ENCODE results near the gene DEPDC7. TPM values are rescaled to one million over a fixed set of nuclear protein-coding genes. Genes with fewer than 3 reads are reported as not detected.
A peak's percentile ranks its signal among the peaks of the same experiment; 100 is the strongest.
"Not testable (repeated sequence)": the region's sequence is repeated elsewhere in the genome, so short reads cannot be mapped to it uniquely, and the experiment has no call there.

The DEPDC7 gene
- not detected for polyA plus RNA-seq (2012; ENCODE audit: insufficient read depth, insufficient read length)

DNA sequence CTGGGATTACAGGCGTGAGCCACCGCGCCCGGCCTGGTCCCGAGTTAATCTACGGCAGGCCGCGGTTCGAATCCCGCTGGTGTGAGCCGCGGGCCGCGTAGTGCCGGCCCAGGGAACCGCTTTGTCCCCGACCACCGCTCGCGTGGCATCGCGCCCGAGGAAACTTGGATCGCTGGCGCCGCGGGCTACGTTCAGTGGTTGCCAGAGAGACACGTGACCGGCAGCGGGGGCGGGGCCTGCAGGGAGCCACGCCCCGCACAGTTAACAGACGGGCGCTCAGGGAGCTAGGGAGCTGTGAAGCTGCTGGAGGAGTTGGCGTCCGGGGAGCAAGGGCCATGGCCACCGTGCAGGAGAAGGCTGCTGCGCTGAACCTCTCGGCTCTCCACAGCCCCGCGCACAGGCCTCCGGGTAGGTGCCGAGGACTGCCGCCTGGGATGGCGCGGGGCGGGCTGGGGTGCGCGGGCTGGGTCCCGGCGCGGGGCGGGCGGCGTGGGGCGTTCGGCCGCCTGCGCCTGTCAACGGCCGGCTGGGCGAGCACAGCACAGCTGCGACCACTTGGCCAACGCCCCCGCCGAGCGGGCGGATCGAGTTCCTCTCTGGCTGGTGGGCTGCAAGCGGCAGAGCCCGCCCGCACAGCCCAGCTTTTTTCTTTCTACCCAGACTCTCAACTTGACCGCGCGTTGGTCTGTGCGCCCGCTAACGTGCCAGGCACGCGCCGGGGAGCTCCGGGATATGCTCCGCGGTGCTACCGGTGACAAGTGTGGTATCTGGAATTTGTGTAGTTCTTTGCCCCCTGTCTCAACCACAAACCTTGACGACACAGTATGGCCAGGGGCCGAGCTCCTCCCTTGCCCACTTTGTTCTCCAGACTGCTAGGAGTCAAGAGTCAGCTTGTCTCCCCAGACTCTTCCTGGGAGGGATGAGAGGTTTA, at the start of gene DEPDC7:
Gene DEPDC7 (plus strand): TSS at position 258 of the 931 bp plus-strand sequence. CDS start 78 bp downstream, at position 336.
- no peak for DNase-seq (ENCODE audit: low read depth, low spot score)
- H3K4me3 ChIP-seq (ENCODE audit: low read length): no peak within 1 kb of the TSS

DNA sequence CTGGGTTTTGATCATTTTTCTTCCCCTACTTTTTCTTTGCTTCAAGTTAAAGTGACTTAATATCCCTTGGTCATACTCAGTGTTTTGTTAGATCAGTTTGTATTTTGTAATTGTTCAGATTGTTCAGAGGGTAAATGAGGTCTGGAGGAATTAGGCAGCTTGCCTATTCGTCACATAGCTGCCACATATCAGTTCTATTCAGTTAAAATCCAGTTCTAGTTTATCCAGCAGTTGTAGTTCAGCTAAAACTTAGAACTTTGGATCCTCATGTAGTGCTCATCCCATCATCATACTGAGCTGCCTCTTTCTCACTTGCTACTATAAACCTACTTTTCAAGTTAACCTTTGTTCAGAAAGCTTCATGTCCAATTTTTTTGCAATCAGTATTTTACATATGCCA, 47.1 kb upstream of the DEPDC7 start:
- H3K4me3 ChIP-seq (ENCODE audit: low read length): no peak overlapping the region

DNA sequence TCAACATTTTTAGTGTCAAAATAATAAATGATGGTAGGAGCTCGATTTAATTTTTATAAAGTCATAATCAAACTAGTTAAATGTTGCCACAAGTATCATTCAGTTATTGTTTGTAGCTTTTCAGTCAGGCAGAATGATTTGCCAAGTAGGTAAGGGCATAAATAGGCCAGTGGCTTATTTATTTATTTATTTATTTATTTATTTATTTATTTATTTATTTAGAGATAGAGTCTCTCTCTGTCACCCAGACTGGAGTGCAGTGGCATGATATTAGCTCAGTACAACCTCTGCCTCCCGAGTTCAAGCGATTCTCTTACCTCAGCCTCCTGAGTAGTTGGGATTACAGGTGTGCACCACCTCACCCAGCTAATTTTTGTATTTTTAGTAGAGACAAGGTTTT, 43.4 kb upstream of the DEPDC7 start:
- not testable (repeated sequence) for H3K4me3 ChIP-seq (ENCODE audit: low read length); DNase-seq (ENCODE audit: low read depth, low spot score)

More for the DNA sequence above, 47.1 kb upstream of the DEPDC7 start:
- no peak for DNase-seq (ENCODE audit: low read depth, low spot score)

DNA sequence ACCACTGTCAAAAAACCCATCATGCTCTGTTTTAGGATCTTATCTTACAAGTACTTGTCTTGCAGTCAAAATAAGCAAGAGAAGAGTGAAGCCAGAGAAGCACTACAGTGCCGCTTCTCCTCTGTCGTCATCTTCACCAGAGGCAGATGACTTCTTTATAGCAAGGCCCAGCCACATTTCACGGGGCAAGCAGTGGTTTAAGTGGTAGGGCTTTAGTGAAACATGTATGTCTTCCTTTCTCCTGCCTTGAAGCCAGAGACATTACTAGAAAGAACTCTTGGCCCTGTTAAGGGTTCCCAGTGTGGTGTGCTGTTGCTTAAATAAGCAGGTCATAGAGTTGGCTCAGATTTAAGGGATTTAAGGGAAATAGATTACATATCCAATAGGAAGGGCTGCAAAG, 42.9 kb upstream of the DEPDC7 start:
- H3K4me3 ChIP-seq (ENCODE audit: low read length): no peak overlapping the region
- no peak for DNase-seq (ENCODE audit: low read depth, low spot score)

- DNase-seq (ENCODE audit: low read depth, low spot score): no peak
- H3K4me3 ChIP-seq (ENCODE audit: low read length): no peak overlapping the region
Measured at GRCh38 chr11:32982626-32983025, 33.1 kb upstream of the DEPDC7 start.

DNA sequence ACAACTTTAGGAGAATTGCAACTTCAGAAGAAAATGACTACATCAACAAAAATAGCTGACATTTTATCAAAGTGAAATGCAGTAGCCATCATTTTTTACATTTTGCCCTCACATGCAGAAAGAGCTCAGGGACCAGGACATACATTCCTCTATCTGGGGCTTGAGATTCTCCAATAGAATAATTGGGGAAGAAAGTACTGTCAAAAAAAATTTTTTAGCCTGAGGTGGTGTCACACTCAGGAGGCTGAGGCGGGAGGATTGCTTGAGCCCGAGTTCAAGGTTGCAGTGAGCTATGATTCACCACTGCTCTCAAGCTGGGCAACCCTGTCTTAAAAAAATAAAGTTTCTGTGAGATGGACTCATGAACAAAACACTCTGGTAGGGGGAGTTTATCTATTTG, 32.2 kb upstream of the DEPDC7 start:
- H3K4me3 ChIP-seq (ENCODE audit: low read length): no peak overlapping the region
- no peak for DNase-seq (ENCODE audit: low read depth, low spot score)

- no peak for DNase-seq (ENCODE audit: low read depth, low spot score)
- no peak overlapping the region for H3K4me3 ChIP-seq (ENCODE audit: low read length)
Measured at GRCh38 chr11:32985600-32985999, 30.1 kb upstream of the DEPDC7 start.

GRCh38 chr11:32987851-32988250, 27.8 kb upstream of the DEPDC7 start:
- H3K4me3 ChIP-seq (ENCODE audit: low read length): no peak overlapping the region
- DNase-seq (ENCODE audit: low read depth, low spot score): no peak

DNA sequence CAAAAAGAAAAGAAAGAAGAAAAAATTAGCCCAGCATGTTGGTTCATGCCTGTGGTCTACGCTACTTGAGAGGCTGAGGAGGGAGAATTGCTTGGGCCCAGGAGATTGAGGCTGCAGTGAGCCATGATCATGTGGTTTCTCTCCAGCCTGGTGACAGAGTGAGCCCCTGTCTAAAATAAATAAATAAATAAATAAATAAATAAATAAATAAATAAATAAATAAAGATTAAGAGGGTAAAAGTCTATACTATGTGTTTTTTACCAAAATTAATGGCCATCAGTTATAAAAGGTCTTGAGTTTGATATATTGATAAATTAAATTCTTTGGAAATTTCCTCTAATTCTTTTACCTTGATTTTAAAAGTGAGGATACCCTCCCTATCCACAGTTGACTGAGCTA, 25.2 kb upstream of the DEPDC7 start:
- no peak overlapping the region for H3K4me3 ChIP-seq (ENCODE audit: low read length)
- DNase-seq (ENCODE audit: low read depth, low spot score): no peak

DNA sequence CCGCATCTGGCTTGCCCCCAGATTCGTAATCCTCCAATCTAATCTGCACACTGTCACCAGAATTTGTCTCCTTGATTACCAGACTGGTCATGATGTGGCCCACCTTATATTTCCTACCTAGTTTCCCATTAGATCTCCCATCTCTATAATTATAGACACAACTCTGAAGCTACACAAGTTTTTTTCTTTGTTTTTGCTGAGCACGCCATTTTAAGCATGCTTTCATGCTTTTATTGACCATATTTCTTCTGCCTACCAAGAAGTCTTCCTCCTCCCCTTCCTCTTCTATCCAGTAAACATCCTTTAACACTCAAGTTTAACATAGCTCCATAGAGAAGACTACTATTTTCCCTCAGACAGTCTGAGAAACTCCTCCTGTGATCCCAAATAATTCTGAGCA, 24.3 kb upstream of the DEPDC7 start:
- H3K4me3 ChIP-seq (ENCODE audit: low read length): no peak overlapping the region
- no peak for DNase-seq (ENCODE audit: low read depth, low spot score)

DNA sequence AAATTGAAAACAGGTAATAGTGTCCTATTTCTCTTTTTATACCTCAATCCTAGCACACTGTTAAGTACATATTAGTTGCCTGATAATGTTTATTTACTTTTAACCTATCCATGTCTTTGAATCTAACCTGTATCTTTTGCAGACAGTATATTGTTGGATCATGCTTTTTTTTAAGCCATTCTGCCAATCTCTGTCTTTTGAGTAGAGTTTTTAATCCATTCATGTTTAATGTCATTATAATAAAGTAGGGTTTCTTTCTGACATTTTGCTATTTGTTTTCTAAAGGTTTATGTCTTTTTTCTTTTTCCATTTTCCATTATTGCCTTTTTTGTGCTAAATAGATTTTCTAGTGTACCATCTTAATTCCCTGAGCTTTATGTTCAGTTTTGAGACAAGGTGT, 23.8 kb upstream of the DEPDC7 start:
- DNase-seq (ENCODE audit: low read depth, low spot score): no peak
- H3K4me3 ChIP-seq (ENCODE audit: low read length): no peak overlapping the region

GRCh38 chr11:33000181-33000580, 15.5 kb upstream of the DEPDC7 start:
- DNase-seq (ENCODE audit: low read depth, low spot score): no peak
- H3K4me3 ChIP-seq (ENCODE audit: low read length): no peak overlapping the region

DNA sequence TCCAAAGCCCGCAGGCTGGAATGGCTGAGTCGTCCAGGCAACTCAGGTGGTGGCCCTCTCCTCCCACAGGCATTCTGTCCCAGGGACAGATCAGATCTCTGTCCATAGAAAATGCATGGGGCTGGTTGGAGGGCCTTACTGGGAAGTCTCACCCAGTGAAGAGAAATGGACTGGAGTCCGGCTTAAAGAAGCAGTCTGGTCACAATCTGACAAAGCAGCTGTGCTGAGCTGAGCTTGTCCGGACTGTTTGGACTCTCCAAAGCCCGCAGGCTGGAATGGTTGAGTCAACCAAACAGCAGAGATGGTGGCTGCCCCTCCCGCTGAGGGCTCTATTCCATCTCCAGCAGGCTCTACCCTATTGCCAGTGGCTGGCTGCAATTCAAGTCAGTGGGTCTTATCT, 14.4 kb upstream of the DEPDC7 start:
- DNase-seq (ENCODE audit: low read depth, low spot score): no peak
- no peak overlapping the region for H3K4me3 ChIP-seq (ENCODE audit: low read length)

- no peak overlapping the region for H3K4me3 ChIP-seq (ENCODE audit: low read length)
- no peak for DNase-seq (ENCODE audit: low read depth, low spot score)
Measured at GRCh38 chr11:33001751-33002542, 13.7 kb upstream of the DEPDC7 start.

DNA sequence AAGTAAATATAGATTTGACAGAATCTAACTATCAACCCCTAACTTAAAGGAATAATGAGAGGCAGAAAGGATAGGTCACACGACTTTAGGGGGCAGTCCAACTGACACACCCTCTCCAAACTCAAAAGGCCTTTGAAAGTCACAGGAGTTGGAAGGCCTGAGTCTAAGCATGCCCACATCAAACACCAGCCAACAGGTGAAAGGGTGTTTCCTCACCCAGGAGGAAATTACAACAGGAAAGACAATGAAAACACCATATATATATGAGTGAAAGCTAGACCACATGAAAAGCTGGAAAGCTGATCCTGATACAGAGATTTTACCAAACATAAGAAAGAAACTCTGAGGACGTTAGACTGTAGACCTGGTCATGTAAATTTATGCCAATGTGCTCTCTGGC, 10.5 kb upstream of the DEPDC7 start:
- no peak overlapping the region; the same call in 1 of the 2 replicates for H3K4me3 ChIP-seq (ENCODE audit: low read length)
- peak; percentile 89 for DNase-seq (ENCODE audit: low read depth, low spot score)

- no peak for DNase-seq (ENCODE audit: low read depth, low spot score)
Measured at GRCh38 chr11:33006010-33006409, 9.7 kb upstream of the DEPDC7 start.

GRCh38 chr11:33013755-33014154, 1.9 kb upstream of the DEPDC7 start:
- no peak for DNase-seq (ENCODE audit: low read depth, low spot score)

More at GRCh38 chr11:33006010-33006409, 9.7 kb upstream of the DEPDC7 start:
- H3K4me3 ChIP-seq (ENCODE audit: low read length): no peak overlapping the region

DNA sequence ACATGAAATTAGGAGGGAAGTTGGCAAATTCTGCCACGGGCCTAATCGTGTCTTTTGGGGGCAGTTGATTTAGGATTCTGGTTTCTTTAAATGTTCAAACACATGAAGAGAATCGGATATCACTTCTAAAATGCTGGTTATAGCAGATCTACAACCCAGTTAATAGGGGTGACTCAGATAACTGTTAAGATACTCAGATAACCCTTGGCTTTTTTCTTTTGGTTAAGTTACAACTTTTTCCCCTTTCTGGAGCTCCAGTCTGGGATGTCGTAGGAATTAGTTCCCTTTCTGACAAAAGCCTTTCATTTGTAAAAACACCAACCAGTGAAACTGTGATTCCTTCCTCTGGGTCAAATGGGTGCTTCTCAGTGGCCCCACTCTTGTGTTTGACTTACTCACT, 976 bp downstream of the DEPDC7 start:
- DNase-seq (ENCODE audit: low read depth, low spot score): no peak
- H3K4me3 ChIP-seq (ENCODE audit: low read length): no peak overlapping the region

More at GRCh38 chr11:33013755-33014154, 1.9 kb upstream of the DEPDC7 start:
- no peak overlapping the region for H3K4me3 ChIP-seq (ENCODE audit: low read length)

DNA sequence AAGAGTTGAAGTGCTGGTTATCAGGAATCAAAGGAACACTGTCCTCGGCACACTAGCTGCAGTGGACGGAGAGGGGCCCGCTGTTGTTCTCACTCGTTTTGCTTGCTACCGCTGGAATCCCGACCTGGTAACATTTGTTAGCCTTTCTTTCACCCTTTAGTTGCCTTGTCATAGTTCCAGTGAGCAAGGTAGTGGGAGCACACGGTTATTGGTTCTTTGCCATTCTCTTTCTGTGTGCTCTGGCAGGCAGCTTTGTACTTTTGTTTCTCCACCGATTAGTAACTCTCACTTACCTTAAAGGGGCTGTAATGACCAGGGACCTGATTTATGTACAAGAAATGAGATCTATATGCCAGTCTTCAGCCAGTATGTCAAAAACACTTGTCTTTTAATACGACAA, 1.8 kb downstream of the DEPDC7 start:
- no peak for DNase-seq (ENCODE audit: low read depth, low spot score)
- no peak overlapping the region for H3K4me3 ChIP-seq (ENCODE audit: low read length)

DNA sequence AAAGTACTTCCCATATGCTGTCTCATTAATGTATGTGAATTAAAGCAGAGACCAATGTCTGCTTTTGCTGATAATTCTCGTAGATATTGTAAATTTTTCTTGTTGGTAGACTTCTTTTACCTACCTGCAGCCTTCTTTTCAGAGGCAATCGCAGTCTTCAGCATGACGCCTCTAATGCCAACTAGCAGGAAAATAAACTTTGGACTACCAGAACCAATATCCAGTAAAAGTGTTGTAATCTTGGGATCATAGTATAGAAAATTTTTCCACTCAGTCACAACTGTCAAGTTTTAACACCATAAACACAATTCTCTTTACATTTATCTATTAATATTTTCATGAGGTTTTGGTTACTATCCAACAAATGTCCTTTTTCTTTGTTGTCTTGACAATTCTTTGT, 2.3 kb downstream of the DEPDC7 start:
- no peak for DNase-seq (ENCODE audit: low read depth, low spot score)
- no peak overlapping the region for H3K4me3 ChIP-seq (ENCODE audit: low read length)

Data from Jurkat, Clone E6-1 (cell line).